Measurements from ENCODE around the gene ARHGAP30. TPM values are rescaled to one million over a fixed set of nuclear protein-coding genes. Genes with fewer than 3 reads are reported as not detected.

ARHGAP30 gene
- total RNA-seq, 1 experiment from 2014 or later, result 0.39 TPM

DNA sequence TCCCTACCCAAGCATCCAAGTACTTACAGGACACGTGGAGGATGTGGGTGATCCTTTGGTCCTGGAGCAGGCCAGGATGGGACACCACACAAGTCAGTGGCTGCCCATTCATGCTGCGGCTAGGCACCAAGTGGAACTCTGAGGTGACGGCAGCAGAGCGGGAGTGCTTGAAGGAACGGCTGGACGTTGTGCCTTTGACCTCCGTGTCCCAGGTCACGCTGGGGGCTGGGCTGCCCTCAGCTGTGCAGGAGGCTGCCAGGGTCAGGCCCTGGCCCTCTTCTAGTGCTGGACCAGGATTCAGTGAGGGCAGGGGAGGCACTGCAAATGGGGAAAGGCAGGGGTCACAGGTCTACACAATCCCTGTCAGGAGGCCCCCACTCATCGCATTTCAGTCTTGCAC is 7.7 kb upstream of the ARHGAP30 start (continued):
- TF ChIP-seq, protein P1, sequence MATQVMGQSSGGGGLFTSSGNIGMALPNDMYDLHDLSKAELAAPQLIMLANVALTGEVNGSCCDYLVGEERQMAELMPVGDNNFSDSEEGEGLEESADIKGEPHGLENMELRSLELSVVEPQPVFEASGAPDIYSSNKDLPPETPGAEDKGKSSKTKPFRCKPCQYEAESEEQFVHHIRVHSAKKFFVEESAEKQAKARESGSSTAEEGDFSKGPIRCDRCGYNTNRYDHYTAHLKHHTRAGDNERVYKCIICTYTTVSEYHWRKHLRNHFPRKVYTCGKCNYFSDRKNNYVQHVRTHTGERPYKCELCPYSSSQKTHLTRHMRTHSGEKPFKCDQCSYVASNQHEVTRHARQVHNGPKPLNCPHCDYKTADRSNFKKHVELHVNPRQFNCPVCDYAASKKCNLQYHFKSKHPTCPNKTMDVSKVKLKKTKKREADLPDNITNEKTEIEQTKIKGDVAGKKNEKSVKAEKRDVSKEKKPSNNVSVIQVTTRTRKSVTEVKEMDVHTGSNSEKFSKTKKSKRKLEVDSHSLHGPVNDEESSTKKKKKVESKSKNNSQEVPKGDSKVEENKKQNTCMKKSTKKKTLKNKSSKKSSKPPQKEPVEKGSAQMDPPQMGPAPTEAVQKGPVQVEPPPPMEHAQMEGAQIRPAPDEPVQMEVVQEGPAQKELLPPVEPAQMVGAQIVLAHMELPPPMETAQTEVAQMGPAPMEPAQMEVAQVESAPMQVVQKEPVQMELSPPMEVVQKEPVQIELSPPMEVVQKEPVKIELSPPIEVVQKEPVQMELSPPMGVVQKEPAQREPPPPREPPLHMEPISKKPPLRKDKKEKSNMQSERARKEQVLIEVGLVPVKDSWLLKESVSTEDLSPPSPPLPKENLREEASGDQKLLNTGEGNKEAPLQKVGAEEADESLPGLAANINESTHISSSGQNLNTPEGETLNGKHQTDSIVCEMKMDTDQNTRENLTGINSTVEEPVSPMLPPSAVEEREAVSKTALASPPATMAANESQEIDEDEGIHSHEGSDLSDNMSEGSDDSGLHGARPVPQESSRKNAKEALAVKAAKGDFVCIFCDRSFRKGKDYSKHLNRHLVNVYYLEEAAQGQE (IDR thresholded peaks at IDR 0.05; ENCODE audit: low read depth), result no peak
- TF ChIP-seq SRF (IDR thresholded peaks at IDR 0.05; ENCODE audit: low read depth), result no peak
- TF ChIP-seq ZNF274 (IDR thresholded peaks at IDR 0.05; ENCODE audit: low read depth, low read length), result no peak
- TF ChIP-seq, protein P2, sequence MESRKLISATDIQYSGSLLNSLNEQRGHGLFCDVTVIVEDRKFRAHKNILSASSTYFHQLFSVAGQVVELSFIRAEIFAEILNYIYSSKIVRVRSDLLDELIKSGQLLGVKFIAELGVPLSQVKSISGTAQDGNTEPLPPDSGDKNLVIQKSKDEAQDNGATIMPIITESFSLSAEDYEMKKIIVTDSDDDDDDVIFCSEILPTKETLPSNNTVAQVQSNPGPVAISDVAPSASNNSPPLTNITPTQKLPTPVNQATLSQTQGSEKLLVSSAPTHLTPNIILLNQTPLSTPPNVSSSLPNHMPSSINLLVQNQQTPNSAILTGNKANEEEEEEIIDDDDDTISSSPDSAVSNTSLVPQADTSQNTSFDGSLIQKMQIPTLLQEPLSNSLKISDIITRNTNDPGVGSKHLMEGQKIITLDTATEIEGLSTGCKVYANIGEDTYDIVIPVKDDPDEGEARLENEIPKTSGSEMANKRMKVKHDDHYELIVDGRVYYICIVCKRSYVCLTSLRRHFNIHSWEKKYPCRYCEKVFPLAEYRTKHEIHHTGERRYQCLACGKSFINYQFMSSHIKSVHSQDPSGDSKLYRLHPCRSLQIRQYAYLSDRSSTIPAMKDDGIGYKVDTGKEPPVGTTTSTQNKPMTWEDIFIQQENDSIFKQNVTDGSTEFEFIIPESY (IDR thresholded peaks at IDR 0.05; ENCODE audit: extremely low read depth, insufficient replicate concordance, low read length), result no peak
- no peak for TF ChIP-seq POLR2AphosphoS5 (IDR thresholded peaks at IDR 0.05; ENCODE audit: low read depth, low read length)
- TF ChIP-seq, protein P3, sequence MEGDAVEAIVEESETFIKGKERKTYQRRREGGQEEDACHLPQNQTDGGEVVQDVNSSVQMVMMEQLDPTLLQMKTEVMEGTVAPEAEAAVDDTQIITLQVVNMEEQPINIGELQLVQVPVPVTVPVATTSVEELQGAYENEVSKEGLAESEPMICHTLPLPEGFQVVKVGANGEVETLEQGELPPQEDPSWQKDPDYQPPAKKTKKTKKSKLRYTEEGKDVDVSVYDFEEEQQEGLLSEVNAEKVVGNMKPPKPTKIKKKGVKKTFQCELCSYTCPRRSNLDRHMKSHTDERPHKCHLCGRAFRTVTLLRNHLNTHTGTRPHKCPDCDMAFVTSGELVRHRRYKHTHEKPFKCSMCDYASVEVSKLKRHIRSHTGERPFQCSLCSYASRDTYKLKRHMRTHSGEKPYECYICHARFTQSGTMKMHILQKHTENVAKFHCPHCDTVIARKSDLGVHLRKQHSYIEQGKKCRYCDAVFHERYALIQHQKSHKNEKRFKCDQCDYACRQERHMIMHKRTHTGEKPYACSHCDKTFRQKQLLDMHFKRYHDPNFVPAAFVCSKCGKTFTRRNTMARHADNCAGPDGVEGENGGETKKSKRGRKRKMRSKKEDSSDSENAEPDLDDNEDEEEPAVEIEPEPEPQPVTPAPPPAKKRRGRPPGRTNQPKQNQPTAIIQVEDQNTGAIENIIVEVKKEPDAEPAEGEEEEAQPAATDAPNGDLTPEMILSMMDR (IDR thresholded peaks at IDR 0.05 in 2 of 3, conservative IDR thresholded peaks at IDR 0.05 in 1 of 3; ENCODE audit: borderline replicate concordance in 1 of 3, insufficient read depth in 1 of 3, low read depth in 2 of 3, low read length in 2 of 3), result no peak
- TF ChIP-seq EGR1 (IDR thresholded peaks at IDR 0.05; ENCODE audit: low read depth), result no peak
- no peak for TF ChIP-seq SIN3A (IDR thresholded peaks at IDR 0.05; ENCODE audit: low read depth)
